Muscle of arm (tissue), 12 donors: ENCODE data around the gene ZIC2. TPM values are rescaled to one million over a fixed set of nuclear protein-coding genes. Genes with fewer than 3 reads are reported as not detected.

Source experiments
- DNase-seq: peaks from one replicate; pipeline ENCODE4 v3.0.0-alpha.2; 2013
- polyA plus RNA-seq, 12 donors: library from polyadenylated mRNA; unstranded; fragments of 120-200 nt; gene quantifications; one replicate each; pipeline ENCODE4 v1.2.1, GENCODE V29; 2013; ENCODE audit not compliant: insufficient read length in 12 of 12

The ZIC2 gene
- polyA plus RNA-seq, 12 donors = 0.04 to 1.1 (median 0.21) TPM; not detected in 6

DNA sequence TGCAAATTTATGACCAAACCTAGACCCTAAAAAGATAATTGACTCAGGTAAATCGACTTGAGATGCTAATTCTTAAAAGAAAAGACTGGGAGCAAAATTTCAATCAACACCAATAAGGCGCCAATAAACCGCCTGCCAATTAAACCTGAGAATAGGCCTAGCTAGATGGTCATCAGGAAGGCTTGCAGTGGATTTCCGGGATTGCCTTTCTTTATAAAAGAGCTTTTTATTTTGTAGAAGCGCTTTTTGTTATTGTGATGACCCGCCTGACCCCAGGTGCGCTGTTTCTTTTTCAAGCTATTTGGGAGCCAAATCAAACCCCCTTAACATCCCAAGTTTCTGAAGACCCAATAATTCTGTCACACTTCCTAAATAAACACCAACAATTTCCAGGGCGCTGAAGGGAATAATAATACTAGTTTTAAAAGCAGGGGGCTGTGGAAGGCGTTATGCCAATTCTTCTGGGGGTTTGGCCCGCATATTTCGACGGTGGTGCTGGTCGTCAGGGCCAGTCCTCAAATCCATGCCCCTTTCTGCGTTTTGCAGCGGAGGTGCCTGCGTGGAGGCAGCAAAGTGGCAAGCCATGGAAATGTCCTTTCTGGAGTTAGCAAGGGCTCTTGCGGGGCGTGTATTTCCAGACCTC is 7.2 kb upstream of the ZIC2 start:
- no peak for DNase-seq

GRCh38 chr13:99974939-99975561 is 6.5 kb upstream of the ZIC2 start:
- DNase-seq = no peak

DNA sequence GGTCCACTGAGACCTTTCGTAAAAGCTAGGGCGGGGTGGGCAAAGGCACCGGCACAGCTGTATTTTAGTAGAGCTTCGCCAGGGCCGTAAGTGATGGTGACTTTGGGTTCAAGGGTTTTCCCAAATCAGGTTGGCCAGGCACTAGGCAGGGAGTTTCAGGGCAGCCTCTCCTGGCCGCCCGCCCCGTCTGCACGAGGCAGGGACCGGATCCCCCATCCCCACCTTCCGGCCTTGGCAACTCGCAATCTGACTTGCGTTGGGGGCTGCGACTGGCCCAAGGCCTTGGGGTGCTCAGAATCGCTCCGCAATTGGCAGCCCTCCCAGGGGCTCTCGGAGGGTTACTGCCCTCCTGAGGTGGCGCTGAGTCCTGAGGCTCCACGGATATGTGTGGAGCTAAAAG is 6.0 kb upstream of the ZIC2 start:
- no peak for DNase-seq

GRCh38 chr13:99976575-99976974 is 5.0 kb upstream of the ZIC2 start:
- DNase-seq = no peak

- DNase-seq = no peak
Observed at GRCh38 chr13:99977334-99977911, 4.2 kb upstream of the ZIC2 start.

DNA sequence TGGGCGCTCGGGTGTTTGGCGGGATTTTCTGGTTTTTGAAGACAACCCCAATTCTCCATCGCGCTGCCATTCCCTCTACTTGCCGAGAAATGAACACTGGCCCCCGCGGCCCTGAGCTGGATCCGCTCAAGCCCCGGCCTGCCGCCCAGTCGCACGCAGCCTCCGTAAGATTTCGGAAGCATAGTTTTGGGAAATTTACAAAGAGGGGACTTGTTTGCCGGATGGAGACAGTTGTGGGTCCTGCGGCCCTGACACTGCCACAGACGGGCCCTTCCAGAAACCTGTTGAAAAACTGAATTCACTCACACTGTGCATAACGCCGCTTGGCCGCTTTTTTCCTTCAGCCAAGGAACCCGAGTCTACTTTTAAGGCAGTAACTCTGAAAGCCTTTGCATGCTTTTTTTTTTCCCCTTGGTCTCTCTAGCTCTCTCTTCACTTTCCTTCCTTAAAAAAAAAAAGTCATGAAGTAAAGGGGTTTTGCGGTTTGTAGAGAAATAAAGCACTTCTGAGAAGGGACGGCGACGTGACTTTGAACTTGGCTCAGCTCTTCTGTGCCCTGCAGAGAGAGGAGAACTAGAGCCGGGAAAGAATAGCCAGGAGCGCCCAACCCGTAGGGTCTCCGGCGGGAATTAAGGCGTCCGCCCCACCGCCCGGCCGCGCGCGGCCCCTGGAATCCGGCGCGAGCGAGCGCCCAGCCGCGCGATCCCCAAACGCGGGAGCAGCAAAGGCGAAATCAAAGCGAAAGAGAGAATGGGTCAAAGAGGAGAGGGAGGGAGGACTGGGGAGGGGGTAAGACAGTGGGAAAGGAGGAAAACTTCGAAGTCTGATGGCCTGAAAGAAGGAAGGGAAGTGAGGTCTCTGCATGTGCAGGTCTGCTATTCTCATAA is 3.4 kb upstream of the ZIC2 start:
- no peak for DNase-seq

GRCh38 chr13:99978799-99979452 is 2.7 kb upstream of the ZIC2 start:
- no peak for DNase-seq

DNA sequence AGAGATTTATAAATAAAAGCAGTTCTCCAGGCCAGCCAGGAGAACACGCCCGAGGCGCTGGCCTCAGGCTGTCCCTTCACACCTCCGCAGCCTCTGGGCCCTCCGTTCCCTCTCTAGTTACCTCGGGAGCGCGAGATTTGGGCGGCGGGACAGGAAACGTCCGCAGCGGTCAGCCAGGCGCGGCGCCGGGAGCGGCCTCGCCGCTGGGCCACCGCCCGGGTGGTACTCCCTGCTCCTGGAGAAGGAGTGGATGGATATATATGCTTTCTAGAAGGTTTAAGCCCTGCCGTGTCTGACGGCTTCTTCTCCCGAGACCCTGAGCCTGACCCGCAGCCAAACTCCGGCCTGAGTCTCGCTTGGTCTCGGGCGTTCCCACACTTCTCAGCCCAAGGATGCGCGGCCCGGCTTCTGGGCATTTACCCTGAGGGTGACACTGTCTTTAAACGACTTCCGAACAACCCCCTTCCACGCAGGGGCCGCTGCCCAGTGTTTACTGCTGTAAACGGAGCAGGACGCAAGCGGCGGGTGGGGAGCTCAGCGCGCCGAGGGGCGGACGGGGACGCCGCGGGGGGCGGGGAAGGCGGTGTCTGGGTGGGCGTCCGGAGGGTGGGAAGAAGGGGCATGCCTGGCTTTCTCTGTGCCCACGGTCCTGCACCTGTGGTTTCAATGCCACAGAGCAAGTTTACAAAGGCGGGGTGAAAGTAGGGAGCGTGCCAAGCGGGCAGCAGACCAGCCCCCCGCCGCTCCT is 2.0 kb upstream of the ZIC2 start:
- DNase-seq = no peak

DNA sequence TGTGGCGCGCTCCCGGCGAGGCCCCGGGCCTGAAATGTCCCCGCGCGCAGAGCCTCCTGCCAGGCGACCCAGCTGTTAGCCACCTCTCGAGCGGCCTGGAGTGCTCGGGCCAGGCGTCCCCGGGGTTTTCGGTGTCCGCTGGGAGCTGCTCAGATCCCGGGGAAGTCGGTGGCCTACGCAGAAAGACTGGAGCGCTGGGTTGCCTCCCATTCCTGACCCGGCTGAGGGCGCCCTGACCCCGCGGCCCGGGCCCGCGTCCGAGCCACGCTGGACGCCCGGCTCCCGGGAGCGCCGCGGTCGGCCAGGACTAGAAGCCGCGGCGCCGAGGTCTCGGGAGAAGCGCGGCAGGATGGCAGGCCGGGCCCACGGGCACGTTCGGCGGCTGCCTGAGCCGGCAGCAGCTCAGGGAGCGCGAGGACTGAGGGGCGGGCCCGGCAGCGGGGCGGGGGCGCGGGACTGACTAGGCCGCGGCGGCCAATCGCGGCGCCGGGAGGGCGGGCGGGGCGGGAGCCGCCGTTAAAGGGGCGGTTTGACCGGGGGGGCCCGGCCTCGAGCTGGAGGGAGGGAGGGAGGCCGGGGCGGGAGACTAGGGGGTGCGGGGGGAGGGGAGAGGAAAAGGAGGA is 1.3 kb upstream of the ZIC2 start:
- DNase-seq = no peak

DNA sequence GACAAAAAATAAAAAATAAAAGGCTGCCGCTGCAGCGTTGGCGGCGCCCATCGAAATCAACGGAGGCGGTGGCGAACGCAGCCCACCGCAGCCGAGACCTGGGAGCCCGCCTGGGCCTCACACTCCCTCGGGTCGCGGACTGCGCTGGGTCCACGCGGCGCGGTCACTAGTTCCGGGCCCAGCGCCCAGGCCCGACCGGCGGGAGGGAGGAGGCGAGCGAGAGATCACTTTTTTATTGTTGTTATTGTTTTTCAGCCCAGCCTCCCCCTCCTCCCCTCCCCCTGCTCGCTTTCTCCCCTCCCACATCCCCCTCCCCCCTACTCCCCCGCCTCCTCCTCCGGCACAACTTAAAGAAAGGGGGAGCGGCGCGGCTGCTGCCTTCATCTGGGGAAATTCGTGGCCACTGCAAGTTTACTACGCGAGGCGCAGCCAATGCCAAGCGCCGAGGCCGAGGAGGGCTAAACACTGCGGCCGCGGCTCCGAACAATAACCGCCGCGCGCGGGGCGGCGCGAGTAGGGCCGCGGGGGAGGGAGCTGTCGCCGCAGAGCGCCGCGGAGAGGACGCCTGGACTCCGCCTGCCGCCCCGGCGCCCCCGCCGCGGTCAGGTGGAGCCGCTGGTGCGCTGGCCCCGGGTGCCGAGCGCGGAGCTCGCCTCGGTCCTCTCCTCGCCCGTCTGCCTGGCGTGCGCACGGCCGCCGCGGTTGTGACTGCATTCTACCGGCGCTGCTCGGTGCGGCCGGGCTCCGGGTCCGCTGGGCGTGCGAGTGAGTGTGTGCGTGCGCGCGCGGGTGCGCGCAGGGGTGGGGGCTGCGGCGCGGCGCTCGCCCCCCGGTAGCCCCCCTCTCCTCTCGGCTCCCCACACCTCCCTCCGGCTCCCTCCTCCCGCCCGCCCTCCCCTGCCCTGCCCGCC is 505 bp upstream of the ZIC2 start:
- DNase-seq = no peak

DNA sequence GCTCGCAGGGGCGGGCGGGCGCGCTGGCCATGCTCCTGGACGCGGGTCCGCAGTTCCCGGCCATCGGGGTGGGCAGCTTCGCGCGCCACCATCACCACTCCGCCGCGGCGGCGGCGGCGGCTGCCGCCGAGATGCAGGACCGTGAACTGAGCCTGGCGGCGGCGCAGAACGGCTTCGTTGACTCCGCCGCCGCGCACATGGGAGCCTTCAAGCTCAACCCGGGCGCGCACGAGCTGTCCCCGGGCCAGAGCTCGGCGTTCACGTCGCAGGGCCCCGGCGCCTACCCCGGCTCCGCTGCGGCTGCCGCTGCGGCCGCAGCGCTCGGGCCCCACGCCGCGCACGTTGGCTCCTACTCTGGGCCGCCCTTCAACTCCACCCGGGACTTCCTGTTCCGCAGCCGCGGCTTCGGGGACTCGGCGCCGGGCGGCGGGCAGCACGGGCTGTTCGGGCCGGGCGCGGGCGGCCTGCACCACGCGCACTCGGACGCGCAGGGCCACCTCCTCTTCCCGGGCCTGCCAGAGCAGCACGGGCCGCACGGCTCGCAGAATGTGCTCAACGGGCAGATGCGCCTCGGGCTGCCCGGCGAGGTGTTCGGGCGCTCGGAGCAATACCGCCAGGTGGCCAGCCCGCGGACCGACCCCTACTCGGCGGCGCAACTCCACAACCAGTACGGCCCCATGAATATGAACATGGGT is 599 bp downstream of the ZIC2 start:
- no peak for DNase-seq

DNA sequence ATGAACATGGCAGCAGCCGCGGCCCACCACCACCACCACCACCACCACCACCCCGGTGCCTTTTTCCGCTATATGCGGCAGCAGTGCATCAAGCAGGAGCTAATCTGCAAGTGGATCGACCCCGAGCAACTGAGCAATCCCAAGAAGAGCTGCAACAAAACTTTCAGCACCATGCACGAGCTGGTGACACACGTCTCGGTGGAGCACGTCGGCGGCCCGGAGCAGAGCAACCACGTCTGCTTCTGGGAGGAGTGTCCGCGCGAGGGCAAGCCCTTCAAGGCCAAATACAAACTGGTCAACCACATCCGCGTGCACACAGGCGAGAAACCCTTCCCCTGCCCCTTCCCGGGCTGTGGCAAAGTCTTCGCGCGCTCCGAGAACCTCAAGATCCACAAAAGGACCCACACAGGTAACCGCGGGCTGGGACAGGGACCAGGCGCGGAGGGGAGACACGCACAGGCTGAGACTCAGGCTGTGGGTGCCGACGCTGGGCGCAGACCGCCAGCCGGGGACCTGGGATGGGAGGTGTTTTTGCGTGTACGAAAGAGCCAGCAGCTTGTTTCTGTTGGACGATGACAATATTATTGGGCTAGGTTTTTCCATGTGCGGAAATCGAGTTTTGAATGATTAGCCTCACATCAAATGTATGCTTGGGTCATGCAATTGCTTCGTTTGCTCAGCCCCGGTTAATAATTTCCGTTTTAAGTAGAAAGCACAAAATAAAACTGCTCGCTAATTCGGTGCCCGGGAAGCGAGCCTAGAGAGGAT is 1.3 kb downstream of the ZIC2 start:
- DNase-seq = no peak

GRCh38 chr13:99983499-99984401 is 2.2 kb downstream of the ZIC2 start:
- DNase-seq = no peak

DNA sequence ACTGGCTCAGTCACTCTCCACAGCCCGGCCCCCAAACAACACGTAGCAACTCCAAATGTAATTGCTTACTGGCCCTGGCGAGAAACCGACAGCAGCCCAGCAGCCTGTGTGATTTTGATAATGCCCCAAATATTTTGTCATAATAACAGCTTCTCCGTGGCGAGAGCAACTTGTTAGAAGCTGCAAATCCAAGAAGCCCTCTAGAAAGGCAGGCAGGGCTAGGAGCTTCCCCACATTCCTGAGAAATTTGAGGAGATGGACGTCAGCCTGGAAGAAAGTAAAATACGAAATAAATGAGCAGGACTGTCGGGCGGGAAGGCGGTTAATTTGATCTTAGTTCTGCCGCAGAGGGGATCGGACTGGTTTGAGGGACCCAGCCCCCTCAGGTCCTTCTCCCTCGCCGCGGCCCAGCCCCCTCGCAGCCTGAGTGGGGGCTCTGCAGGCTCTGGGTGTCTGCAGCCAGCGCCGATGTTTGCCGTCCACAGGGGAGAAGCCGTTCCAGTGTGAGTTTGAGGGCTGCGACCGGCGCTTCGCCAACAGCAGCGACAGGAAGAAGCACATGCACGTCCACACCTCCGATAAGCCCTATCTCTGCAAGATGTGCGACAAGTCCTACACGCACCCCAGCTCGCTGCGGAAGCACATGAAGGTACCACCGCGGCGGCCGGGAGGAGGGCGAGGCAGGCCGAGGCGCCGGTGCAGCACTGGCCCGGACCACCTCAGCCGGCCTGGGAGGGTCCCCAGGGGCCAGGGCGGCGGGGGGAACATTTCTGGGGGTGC is 3.1 kb downstream of the ZIC2 start:
- no peak for DNase-seq

DNA sequence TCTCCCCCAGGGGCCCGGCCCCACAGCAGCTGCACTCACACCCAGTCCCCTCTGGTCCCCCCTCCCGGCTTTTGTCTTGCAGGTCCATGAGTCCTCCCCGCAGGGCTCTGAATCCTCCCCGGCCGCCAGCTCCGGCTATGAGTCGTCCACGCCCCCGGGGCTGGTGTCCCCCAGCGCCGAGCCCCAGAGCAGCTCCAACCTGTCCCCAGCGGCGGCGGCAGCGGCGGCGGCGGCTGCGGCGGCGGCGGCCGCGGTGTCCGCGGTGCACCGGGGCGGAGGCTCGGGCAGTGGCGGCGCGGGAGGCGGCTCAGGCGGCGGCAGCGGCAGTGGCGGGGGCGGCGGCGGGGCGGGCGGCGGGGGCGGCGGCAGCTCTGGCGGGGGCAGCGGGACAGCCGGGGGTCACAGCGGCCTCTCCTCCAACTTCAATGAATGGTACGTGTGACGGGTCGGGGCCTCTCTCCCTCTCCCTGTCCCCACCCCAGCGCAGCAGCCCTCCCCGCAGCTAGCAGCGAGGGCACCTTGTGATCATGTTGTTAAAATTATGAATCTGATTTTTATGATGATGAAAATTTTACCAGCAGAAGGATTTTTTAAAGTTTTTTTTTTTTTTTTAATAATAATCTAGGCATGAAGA is 3.8 kb downstream of the ZIC2 start:
- no peak for DNase-seq
